Breast epithelium (tissue), 3 donors: ENCODE measurements around the gene EARS2.
A peak's percentile ranks its signal among the peaks of the same experiment; 100 is the strongest.

Source experiments
- POLR2A ChIP-seq: fragments of 450-650 bp; IDR thresholded peaks from one replicate; pipeline ENCODE4 v1.6.1; 2016; ENCODE audit warnings: antibody characterized with exemption, mild to moderate bottlenecking, moderate library complexity
- POLR2AphosphoS5 ChIP-seq, 3 donors: sonication (generic); formaldehyde crosslinking; IDR thresholded peaks; one replicate each; pipeline ENCODE4 v1.6.1; 2017; ENCODE audit warnings: antibody characterized with exemption in 3 of 3
- TF ChIP-seq, protein P1 (sequence below), 3 donors: fragments of 450-650 bp; IDR thresholded peaks; one replicate each; pipeline ENCODE4 v1.5.1; 2016 to 2017; ENCODE audit warnings: antibody characterized with exemption in 3 of 3, mild to moderate bottlenecking in 3 of 3, moderate library complexity in 3 of 3

DNA sequence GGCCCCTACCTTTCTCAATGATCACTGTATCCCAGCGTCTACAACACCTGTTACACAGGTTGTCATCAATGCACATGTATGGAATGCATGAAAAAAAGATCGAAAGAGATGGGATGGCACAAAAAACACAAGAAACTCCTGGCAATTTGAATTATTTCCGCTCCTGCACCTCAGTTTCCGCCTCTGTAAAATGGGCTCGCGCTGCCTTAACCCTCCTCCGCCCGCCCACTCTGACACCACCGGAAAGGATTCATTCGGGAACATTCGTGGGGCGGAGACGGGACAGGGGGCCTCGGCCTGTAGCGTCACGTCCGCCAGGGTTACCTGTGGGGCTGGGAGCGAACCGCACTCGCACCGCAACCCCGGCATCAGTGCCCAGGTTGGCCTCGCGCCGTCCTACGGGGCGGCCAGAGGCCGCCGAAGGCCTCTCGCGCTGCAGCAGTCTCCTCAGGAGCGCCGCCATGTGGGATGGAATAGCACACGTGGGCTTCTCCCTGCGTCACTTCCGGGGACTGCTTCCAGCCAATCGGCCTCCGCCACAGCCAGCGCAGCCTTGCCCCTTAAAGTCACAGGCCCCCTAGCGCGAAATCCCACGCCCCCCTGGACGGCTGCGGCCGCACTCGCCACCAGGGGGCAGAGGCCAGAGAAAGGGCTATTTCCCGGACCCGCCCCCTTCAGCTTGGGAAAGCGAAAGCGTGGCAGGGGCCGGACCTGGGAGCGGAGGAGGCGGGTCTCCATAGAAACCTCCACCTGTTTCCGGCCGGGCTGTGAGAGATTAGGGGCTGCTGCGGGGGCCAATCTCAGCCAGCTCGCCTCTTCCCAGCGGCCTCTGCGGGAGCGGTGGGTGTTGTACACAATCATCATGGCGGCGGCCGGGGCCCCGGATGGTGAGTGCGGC, at the start of gene EARS2, which contains the start of gene UBFD1:
- TF ChIP-seq, protein P1, sequence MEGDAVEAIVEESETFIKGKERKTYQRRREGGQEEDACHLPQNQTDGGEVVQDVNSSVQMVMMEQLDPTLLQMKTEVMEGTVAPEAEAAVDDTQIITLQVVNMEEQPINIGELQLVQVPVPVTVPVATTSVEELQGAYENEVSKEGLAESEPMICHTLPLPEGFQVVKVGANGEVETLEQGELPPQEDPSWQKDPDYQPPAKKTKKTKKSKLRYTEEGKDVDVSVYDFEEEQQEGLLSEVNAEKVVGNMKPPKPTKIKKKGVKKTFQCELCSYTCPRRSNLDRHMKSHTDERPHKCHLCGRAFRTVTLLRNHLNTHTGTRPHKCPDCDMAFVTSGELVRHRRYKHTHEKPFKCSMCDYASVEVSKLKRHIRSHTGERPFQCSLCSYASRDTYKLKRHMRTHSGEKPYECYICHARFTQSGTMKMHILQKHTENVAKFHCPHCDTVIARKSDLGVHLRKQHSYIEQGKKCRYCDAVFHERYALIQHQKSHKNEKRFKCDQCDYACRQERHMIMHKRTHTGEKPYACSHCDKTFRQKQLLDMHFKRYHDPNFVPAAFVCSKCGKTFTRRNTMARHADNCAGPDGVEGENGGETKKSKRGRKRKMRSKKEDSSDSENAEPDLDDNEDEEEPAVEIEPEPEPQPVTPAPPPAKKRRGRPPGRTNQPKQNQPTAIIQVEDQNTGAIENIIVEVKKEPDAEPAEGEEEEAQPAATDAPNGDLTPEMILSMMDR (IDR thresholded peaks at IDR 0.05), result peak; percentile 90 to 97 (median 95)
- TF ChIP-seq POLR2A, result no peak
- TF ChIP-seq POLR2AphosphoS5 (IDR thresholded peaks at IDR 0.05), result peak; percentile 71 to 77 (median 74)
